Heart left ventricle (tissue), 16 donors: Measurements from ENCODE around the gene BLACAT1. TPM values are rescaled to one million over a fixed set of nuclear protein-coding genes. Genes with fewer than 3 reads are reported as not detected.

Experiments
- ATAC-seq, 4 donors: fragments of 200-7000 bp; cut with Tn5 transposase; one replicate each; pipeline ENCODE4 v1.9.1; 2020 to 2022; ENCODE audit warnings: moderate library complexity in 4 of 4, mild to moderate bottlenecking in 3 of 4, moderate number of reproducible peaks in 1 of 4
- DNase-seq, 5 donors: peaks; one replicate each; pipeline ENCODE4 v3.0.0-alpha.2; 2020
- H3K27ac ChIP-seq, 12 donors: fragments of 200-600 bp; sonication (generic) in 4 of 12; one replicate each; pipeline versions ENCODE4 v1.5.0 to v1.8.0; 2016 to 2022; ENCODE audit warnings: mild to moderate bottlenecking in 2 of 12
- H3K27me3 ChIP-seq, 9 donors: fragments of 200-600 bp; sonication (generic) in 2 of 9; one replicate each; pipeline versions ENCODE4 v1.5.1 to v1.8.0; 2016 to 2022; ENCODE audit warnings: mild to moderate bottlenecking in 3 of 9
- H3K36me3 ChIP-seq, 9 donors: fragments of 200-600 bp; sonication (generic) in 2 of 9; one replicate each; pipeline versions ENCODE4 v1.5.0 to v1.8.0; 2018 to 2022; ENCODE audit warnings: mild to moderate bottlenecking in 2 of 9
- H3K4me1 ChIP-seq, 12 donors: fragments of 200-600 bp; sonication (generic) in 4 of 12; one replicate each; pipeline versions ENCODE4 v1.5.0 to v1.8.0; 2016 to 2022; ENCODE audit warnings: mild to moderate bottlenecking in 3 of 12
- H3K4me3 ChIP-seq, 12 donors: fragments of 200-600 bp; sonication (generic) in 4 of 12; one replicate each; pipeline versions ENCODE4 v1.5.0 to v1.8.0; 2017 to 2022; ENCODE audit warnings: mild to moderate bottlenecking in 9 of 12, moderate library complexity in 4 of 12
- H3K9me3 ChIP-seq, 12 donors: fragments of 200-600 bp; sonication (generic) in 4 of 12; one replicate each; pipeline versions ENCODE4 v1.5.0 to v1.8.0; 2016 to 2022; ENCODE audit warnings: mild to moderate bottlenecking in 1 of 12
- POLR2A ChIP-seq, 2 donors: fragments of 450-650 bp; IDR thresholded peaks; one replicate each; pipeline ENCODE4 v1.6.1; 2017; ENCODE audit warnings: antibody characterized with exemption in 2 of 2, mild to moderate bottlenecking in 2 of 2, moderate library complexity in 2 of 2
- WGBS, 4 donors: extraction: QIAGEN DNeasy Blood & Tissue Kit in 2 of 4; methylation state at CpG; one replicate each; pipeline versions ENCODE4 v1.1.5 to v1.1.7; 2013 to 2018; 5-methylcytosine and 5-hydroxymethylcytosine counted together
- intact Hi-C, 10 donors: fragments of 100-400 bp; cut with DNase I; formaldehyde crosslinking; loops; one replicate each; pipeline versions ENCODE4 v1.11.1 to v1.14.2; 2022
- polyA plus RNA-seq, 2 donors: library from polyadenylated mRNA; stranded (reverse); fragments of 200-250 nt; gene quantifications; one replicate each; pipeline ENCODE4 v1.2.3, GENCODE V29; 2013
- total RNA-seq, 9 donors: library from RNA; depleted of rRNA in 2 of 9; stranded (reverse); fragments of >200 nt in 2 of 9; fragmentation: NEBNext Ultra II Directional in 3 of 9; extraction: Animal tissue kit (Norgen Biotek cat#: 25700) in 3 of 9; gene quantifications; one replicate each; pipeline versions ENCODE4 v1.1.0 to v1.2.4, GENCODE V29; 2016 to 2023
- TF ChIP-seq, protein P1 (sequence below), 12 donors: fragments of 200-600 bp; sonication (generic) in 4 of 12; IDR thresholded peaks; one replicate each; pipeline versions ENCODE4 v1.5.0 to v1.8.0; 2018 to 2022; ENCODE audit warnings: antibody characterized with exemption in 12 of 12, mild to moderate bottlenecking in 5 of 12
- donor health status: ischemic (EF 13 %, LVEDD 7.1; RV severe dilation, severe dysfunction).
- donor health status: healthy with polysubstance abuse.
- donor health status: DM: no; HTN: yes; CAD: no.
- donor health status: DM: no; HTN: no; CAD: no.
- donor health status: ischemic (EF 25% LVEDD 6.9; RV normal size, moderate dysfunction).
- donor health status: ischemic (EF 25% LVEDD 5.7; RV mildly dilated, moderate dysfunction).
- donor health status: healthy.
- donor health status: DM: yes; HTN: yes; CAD: no.
- donor health status: ischemic (EF 35%, LVEDD 5.7; RV mildly dilated, moderate dysfunction).
- donor health status: nonischemic (EF 11% LVEDD 7.7; RV severe dilation, severe dysfunction).
- donor health status: DM: yes; HTN: yes; CAD: no.
- donor health status: PGD.
- donor health status: ischemic (EF 29% LVEDD 5.4; RV normal size, mild dysfunction).
- donor health status: nonischemic (EF 23%, LVEDD 6.1; RV moderate dilation, normal function).

BLACAT1 gene
- total and polyA plus RNA-seq, 11 donors = 0.27 TPM; not detected in 10

DNA sequence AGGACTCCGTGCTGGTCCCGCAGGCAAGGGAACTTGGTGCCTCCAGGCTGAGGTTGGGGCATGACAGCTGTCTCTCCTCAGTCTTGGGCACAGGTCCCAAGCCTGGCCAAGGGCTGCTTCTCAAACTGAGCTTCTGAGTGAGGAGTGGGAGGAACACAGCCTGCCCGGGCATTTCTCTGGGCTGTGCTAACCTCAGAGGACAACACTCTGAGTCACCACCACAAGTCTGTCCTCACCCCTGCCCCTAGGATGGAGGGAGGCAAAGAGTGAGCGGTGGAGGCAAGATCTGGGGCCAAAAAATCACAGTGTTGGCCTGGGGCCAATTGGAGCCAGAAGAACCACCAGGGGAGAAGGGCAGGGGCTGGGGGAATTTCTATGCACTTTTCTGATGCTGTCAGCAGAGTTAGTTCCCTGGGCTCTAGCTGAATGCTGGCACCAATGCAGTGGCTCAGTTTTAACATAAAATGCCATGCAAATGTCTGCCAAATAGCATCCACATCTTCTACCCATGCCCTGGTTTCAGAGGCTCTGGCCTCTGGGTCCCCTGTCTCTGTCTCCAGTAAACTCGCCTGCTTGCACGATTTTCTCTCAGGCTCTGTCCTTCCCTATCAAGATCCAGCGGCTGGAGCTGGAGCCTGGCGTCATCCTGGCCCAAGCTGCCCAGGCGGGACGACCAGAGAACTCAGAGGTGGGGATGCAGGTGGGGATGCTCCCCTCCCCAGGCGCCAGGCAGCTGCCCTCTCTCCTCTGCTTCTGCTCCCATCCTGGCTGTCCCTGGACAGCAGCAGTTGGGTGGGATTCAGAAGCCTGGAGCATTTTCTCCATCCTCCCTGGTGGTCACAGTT, 37.6 kb upstream of the BLACAT1 start:
- Histone ChIP-seq H3K4me1 (peaks cover 17 to 49% (median 27%) of the 10 kb centered on the region in 12 donors), H3K27ac (peak overlapping the region in 8 of 12 donors; percentile 6 to 83 (median 35)), H3K9me3 (no peaks in the 10 kb centered on the region), H3K36me3 (no peaks in the 10 kb centered on the region), H3K4me3 (no peak overlapping the region), H3K27me3 (peaks cover 0 to 4% (median 0%) of the 10 kb centered on the region in 9 donors)
- TF ChIP-seq, protein P1, sequence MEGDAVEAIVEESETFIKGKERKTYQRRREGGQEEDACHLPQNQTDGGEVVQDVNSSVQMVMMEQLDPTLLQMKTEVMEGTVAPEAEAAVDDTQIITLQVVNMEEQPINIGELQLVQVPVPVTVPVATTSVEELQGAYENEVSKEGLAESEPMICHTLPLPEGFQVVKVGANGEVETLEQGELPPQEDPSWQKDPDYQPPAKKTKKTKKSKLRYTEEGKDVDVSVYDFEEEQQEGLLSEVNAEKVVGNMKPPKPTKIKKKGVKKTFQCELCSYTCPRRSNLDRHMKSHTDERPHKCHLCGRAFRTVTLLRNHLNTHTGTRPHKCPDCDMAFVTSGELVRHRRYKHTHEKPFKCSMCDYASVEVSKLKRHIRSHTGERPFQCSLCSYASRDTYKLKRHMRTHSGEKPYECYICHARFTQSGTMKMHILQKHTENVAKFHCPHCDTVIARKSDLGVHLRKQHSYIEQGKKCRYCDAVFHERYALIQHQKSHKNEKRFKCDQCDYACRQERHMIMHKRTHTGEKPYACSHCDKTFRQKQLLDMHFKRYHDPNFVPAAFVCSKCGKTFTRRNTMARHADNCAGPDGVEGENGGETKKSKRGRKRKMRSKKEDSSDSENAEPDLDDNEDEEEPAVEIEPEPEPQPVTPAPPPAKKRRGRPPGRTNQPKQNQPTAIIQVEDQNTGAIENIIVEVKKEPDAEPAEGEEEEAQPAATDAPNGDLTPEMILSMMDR (IDR thresholded peaks at IDR 0.05) = no peak
- TF ChIP-seq POLR2A (IDR thresholded peaks at IDR 0.05) = no peak
- intact Hi-C loops = loop anchor here in 1 of 10 donors (1.0 kb wide), 1 partner anchor 32 kb away; no protein-coding TSS in a partner anchor
- 44 to 52% (median 47%) methylated on average over 9 to 11 of the region's 11 CpGs for WGBS, 4 donors
- ATAC-seq = peak in 3 of 4 donors; percentile 36 to 64 (median 53)
- peak in 3 of 5 donors; percentile 57 to 69 (median 59) for DNase-seq

DNA sequence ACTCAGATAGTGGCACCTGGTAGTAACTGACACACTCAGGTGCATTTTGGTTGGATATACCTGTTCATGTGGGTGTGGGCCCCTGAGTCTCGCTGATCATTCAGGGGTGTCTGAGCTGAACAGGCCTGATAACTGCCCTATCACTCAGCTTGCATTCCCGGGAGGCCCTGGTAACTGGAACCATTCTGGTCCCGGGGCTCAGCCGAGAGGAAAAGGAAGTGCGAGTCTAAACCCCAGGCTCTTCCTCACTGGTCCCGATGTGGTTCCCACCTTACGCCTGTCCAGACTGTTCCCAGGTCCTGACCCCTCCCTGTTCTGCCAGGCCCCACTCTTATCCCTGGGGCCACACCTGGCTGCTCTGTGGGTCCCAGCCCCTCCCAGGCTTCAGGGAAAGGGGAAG, 36.9 kb upstream of the BLACAT1 start:
- WGBS, 4 donors = 30 to 50% (median 37%) methylated on average over 4 to 7 of the region's 7 CpGs
- no peak for DNase-seq
- Histone ChIP-seq H3K4me3 (no peak overlapping the region), H3K4me1 (peaks cover 17 to 49% (median 27%) of the 10 kb centered on the region in 12 donors), H3K36me3 (no peaks in the 10 kb centered on the region), H3K9me3 (no peaks in the 10 kb centered on the region), H3K27ac (peak overlapping the region in 8 of 12 donors; percentile 5 to 44 (median 29)), H3K27me3 (peaks cover 0 to 4% (median 0%) of the 10 kb centered on the region in 9 donors)
- intact Hi-C loops = no loop called here
- ATAC-seq = no peak
- TF ChIP-seq, protein P1 (IDR thresholded peaks at IDR 0.05) = no peak
- no peak for TF ChIP-seq POLR2A (IDR thresholded peaks at IDR 0.05)

DNA sequence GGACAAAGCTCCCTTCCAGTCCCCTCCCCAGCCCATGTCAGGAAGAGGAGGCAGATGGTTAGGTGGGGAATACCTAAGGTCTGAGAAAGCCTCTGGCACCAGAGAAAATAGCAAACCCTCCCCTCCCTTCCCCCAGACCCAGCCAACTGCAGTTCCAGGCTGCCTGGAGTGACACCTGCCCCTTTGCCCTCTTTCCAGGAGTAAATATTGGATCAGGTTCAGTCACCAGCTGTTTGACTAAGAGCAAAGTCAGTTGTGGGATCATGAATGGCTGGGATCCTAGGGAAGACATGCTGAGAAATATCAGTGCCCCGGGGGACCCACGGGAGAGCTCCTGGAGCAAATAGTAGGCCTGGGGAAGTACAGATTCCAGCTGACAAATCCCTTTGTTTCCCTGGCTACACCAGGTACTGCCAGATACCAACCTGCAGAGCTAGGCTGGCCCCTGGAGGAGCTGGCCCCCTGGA, 36.4 kb upstream of the BLACAT1 start:
- Histone ChIP-seq H3K4me1 (peaks cover 17 to 44% (median 27%) of the 10 kb centered on the region in 12 donors), H3K4me3 (no peak overlapping the region), H3K27me3 (peaks cover 0 to 4% (median 0%) of the 10 kb centered on the region in 9 donors), H3K36me3 (no peaks in the 10 kb centered on the region), H3K9me3 (no peaks in the 10 kb centered on the region), H3K27ac (peak overlapping the region in 1 of 12 donors; percentile 25)
- intact Hi-C loops = no loop called here
- ATAC-seq = no peak
- TF ChIP-seq POLR2A (IDR thresholded peaks at IDR 0.05) = no peak
- TF ChIP-seq, protein P1 (IDR thresholded peaks at IDR 0.05) = no peak
- DNase-seq = no peak
- 47 to 57% (median 52%) methylated on average over 2 of the region's 2 CpGs; no CpG with 5 or more reads in 1 of the 4 donors for WGBS, 4 donors

DNA sequence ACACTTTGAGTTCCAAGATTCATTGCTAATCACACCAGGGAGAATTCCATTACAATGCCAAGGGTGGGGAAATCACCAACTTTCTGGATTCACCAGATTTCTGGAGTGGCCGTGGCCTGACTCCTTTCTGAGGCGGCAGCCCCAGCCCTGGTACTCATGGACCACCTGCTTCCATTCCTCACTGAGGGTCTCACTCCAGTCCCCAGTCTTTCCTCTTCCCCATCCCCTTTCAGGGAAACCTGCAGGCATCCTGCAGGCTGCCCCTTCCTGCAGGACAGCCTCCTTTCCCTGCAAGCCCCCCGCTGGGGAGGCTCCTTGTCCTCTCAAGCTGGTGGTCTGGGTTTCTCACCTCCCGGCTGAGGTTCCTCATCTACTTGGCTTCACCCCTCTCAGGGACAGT, 35.9 kb upstream of the BLACAT1 start:
- peaks cover 0 to 4% (median 0%) of the 10 kb centered on the region in 9 donors for H3K27me3 ChIP-seq
- 58 to 84% (median 79%) methylated on average over 3 to 4 of the region's 4 CpGs for WGBS, 4 donors
- no peaks in the 10 kb centered on the region for H3K9me3 ChIP-seq
- intact Hi-C loops = no loop called here
- DNase-seq (no peak), ATAC-seq (no peak)
- H3K27ac ChIP-seq = no peak overlapping the region
- peaks cover 17 to 43% (median 27%) of the 10 kb centered on the region in 12 donors for H3K4me1 ChIP-seq
- no peaks in the 10 kb centered on the region for H3K36me3 ChIP-seq
- H3K4me3 ChIP-seq = no peak overlapping the region
- no peak for TF ChIP-seq POLR2A (IDR thresholded peaks at IDR 0.05)
- TF ChIP-seq, protein P1 (IDR thresholded peaks at IDR 0.05) = no peak
